HG03571 (cell line): ENCODE data around the gene C2CD4B.

Source experiments
- ATAC-seq: cut with Tn5 transposase; IDR thresholded peaks from one replicate; pipeline ENCODE4 v1.9.1; 2021; ENCODE audit not compliant: unreplicated experiment

Gene C2CD4B, protein sequence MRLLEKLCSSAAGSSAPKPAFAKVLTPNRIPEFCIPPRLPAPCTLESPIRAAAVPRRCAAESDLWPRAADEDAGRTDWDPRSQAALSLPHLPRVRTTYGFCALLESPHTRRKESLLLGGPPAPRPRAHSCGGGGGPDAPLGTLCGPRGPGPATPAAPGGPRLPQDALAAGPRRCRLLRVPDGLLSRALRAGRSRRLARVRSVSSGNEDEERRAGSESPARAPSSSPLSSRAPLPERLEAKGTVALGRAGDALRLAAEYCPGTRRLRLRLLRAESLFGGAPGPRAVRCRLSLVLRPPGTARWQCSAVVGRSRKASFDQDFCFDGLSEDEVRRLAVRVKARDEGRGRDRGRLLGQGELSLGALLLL

GRCh38 chr15:62165104-62165792 is at the start of gene C2CD4B:
C2CD4B (minus strand) TSS chr15:62165285; CDS start chr15:62164984, 301 bp downstream.
- no peak for ATAC-seq

DNA sequence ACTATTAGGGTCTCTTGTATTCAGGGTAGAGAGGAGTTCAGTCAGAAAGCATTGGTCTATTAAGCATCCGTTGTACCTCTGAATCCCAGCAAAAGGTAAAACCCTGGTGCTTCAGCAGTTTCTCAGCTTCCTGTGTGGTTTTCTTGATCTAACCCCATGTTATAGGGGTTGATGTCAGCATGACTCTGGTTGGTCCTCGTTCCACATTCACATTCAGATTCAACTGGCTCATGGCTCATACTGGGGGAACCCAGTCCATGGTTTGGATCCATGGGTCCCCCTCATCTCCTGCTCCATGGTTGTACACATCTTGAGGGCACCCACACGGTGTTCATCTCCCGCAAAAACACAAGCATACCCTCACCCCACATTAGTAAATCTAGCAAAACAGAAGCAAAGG is 47.7 kb upstream of the C2CD4B start:
- no peak for ATAC-seq

- ATAC-seq = no peak
These were observed 46.3 kb upstream of the C2CD4B start for GRCh38 chr15:62211348-62211747.

DNA sequence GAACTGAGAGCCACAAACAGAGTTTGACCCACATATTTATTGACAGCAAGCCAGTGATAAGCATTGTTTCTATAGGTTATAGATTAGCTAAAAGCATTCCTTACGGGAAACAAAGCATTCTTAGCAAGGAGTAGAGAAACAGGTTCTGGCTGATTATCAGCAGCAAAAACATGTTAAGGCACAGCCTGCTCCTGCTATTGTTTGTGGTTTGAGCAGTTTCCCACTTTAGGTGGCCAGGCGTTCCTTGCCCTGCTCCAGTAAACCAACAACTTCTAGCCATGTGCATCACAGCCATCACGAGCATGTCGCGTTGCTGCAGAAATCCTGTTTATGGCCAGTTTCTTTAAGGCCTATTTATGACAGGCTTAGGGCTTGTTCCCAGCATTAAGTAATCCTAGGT is 44.7 kb upstream of the C2CD4B start:
- ATAC-seq = no peak

DNA sequence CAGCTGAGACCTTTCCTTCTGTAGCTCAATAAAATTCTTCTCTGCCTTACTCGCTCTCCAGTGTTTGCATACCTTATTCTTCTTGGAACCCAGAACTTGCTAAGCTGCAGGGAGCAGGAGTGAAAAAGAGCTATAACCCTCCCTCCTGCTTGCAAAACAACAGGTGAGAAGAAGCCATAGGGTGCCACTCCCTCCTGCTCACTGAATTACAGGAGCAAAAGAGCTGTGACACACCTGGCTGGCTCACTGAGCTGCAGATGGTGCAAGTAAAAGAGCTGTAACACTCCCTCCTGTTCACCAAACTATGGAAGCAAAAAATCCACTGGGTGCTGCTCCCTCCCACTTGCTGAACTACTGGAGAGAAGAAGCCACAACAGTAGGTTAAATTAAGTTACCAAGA is 44.2 kb upstream of the C2CD4B start:
- ATAC-seq = no peak

GRCh38 chr15:62208884-62209283 is 43.8 kb upstream of the C2CD4B start:
- ATAC-seq = no peak

- no peak for ATAC-seq
These were observed 43.3 kb upstream of the C2CD4B start for GRCh38 chr15:62208367-62208766.

GRCh38 chr15:62190675-62191074 is 25.6 kb upstream of the C2CD4B start:
- no peak for ATAC-seq

GRCh38 chr15:62190274-62190673 is 25.2 kb upstream of the C2CD4B start:
- no peak for ATAC-seq

DNA sequence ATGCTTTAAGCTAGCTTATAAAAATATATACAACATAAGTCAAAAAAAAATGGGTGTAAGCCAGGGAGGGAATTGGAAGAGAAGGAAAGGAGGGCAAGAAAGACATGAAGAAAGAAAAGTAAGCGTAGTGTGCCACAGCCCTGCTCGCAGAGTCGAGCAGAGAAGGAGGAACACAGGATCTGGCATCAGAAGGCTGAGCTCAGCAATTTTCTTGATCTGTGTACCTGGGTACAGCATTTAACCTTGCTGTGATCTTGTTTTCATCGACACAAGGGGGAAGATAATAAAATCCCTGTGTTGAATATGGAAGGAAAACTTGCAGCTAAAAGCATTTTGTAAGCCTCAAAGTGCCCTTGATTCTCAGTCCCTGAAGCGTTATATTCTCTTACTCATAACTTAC is 23.7 kb upstream of the C2CD4B start:
- ATAC-seq = no peak

DNA sequence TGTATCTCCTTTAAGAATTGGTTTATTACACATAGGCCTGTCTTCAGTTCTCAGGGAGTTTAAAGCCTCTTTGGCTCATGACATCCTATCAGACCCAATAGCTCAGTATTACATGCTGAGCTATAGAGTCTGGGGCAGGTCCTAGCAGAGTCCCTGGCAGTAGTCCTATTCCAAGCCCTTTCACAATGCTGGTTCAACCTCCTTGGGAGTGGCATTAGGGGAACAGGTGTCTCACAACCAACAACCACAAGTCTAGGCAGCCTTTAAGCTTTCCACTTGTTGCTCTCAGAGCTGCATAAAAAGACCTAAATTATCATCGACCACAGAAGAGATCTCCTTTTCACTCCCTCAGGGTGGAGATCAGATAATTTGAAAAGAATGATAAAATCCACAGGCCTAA is 22.8 kb upstream of the C2CD4B start:
- no peak for ATAC-seq

GRCh38 chr15:62187425-62187824 is 22.3 kb upstream of the C2CD4B start:
- no peak for ATAC-seq

GRCh38 chr15:62186578-62186977 is 21.5 kb upstream of the C2CD4B start:
- ATAC-seq = no peak

- ATAC-seq = no peak
These were observed 18.0 kb upstream of the C2CD4B start for GRCh38 chr15:62183130-62183529.

DNA sequence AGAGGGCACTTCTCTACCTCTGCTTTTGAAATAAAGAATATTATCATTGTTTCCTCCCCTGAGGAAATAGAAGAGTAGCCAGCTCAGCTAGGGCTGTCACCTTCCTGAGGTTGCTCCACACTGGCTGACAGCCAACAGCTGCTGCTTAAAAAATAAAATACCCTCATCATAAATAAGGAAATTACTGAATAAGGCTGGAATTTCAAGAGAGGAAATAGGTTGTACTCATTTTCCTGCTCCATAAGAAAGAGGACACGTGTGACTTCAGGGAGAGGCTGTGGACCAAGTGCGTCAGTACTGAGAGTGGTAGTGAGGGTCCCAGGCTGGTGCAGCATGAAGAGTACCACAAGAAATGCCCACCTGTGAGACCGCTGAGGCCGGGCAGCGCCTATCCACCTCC is 8.1 kb upstream of the C2CD4B start:
- no peak for ATAC-seq

DNA sequence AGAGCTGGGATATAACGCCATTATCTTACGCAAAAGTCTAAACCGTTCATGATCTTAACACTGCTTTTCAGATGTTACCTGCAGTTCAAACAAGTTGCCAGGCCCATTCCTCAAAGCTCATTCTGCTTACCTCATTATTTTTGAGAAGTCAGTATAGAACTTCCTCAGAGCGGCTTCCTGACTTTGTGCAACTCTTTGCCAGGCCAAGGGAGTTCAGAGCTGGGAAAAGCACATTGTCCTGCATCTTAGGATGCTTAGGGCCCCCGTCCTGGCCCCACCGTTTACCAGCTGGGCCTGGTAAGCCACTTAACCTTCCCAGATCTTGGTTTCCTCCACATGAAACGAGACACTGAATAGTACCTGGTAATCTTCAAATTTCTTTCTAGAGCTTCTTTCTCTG is 6.8 kb upstream of the C2CD4B start:
- no peak for ATAC-seq

- no peak for ATAC-seq
These were observed 799 bp upstream of the C2CD4B start for GRCh38 chr15:62165793-62166375.

DNA sequence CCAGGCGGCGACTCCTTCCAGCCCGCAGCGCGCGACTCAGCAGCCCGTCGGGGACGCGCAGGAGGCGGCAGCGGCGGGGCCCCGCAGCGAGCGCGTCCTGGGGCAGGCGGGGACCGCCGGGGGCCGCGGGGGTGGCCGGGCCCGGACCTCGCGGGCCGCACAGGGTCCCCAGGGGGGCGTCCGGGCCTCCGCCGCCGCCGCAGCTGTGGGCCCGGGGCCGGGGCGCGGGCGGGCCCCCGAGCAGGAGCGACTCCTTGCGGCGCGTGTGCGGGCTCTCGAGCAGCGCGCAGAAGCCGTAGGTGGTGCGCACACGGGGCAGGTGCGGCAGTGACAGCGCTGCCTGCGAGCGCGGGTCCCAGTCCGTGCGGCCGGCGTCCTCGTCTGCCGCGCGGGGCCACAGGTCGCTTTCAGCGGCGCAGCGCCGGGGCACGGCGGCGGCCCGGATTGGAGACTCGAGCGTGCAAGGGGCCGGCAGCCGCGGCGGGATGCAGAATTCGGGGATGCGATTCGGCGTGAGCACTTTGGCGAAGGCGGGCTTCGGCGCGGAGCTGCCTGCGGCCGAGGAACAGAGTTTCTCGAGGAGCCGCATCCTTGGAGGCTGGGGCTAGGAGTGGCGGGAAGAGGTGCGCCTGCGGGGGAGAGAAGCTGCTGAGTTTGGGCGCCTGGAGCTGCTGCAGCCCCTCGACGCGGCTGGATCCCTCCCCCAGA is 535 bp downstream of the C2CD4B start:
- ATAC-seq = no peak

GRCh38 chr15:62164014-62164395 is 1.1 kb downstream of the C2CD4B start:
- no peak for ATAC-seq

DNA sequence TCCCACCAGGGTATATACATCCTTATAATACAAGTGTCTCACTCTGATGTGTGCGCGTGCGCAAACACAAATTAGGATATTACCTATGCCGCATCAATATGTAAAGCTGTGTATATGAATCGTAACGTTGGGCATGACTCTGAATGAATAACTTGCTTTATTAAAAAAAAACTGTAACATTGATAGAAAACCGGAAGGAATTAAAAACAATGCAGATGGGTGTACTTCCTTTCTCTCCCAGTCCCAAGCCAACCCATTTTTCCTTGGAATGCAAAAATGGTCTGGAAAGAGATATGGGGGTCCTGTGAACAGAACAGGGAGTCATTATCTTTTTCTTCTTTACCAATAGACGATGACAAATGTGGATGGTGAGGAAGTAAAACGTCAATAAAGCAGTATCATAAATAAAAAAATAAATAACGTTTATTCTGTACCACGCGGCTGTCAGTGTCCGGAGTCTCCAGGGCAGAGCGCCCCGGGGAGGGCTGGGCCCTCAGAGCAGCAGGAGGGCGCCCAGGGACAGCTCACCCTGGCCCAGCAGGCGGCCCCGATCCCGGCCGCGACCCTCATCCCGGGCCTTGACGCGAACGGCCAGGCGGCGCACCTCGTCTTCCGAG is 1.6 kb downstream of the C2CD4B start:
- ATAC-seq = no peak

GRCh38 chr15:62153228-62153627 is 11.9 kb downstream of the C2CD4B start:
- ATAC-seq = no peak
